HCT116 (cell line): ENCODE results near the gene RNF151. TPM values are rescaled to one million over a fixed set of nuclear protein-coding genes. Genes with fewer than 3 reads are reported as not detected.
"Not testable (repeated sequence)": the region's sequence is repeated elsewhere in the genome, so short reads cannot be mapped to it uniquely, and the experiment has no call there.

Experiments used
- ATAC-seq: fragments of 200-7000 bp; cut with Tn5 transposase; 2 replicates; pipeline ENCODE4 v1.9.1; 2020; ENCODE audit warnings: mild to moderate bottlenecking, moderate library complexity
- BruUV-seq: library from RNA; stranded (reverse); fragments of 400-500 nt; replicated peaks from 2 replicates; lab custom pipeline; 2021; lab: Mats Ljungman, UMichigan
- CTCF ChIA-PET: fragments of 300-600 bp; sonication (Branson Sonifier 250); formaldehyde crosslinking; loops from one replicate; lab custom pipeline; 2021; ENCODE audit warnings: antibody characterized with exemption; lab: Charles Lee
- POLR2A ChIA-PET: fragments of 300-600, 350-600 bp; sonication (Branson Sonifier 250); formaldehyde crosslinking; loops from one replicate; lab custom pipeline; 2021; ENCODE audit warnings: antibody characterized with exemption; lab: Charles Lee
- RAD21 ChIA-PET, 2 experiments: fragments of 300-600 bp; sonication (Branson Sonifier 250); formaldehyde crosslinking; loops; one replicate each; lab custom pipeline; 2023; ENCODE audit warnings: low total read pairs in 2 of 2; ENCODE audit not compliant: uncharacterized antibody in 2 of 2, unreplicated experiment in 2 of 2, low non-redundant PET in 1 of 2; lab: Charles Lee
- DNase-seq: peaks from one replicate; pipeline ENCODE4 v3.0.0-alpha.2; 2010; ENCODE audit warnings: low read depth, low spot score
- H2AFZ ChIP-seq: fragments of 200-600 bp; shearing (Covaris generic), sonication (generic); 2 replicates; pipeline ENCODE4 v1.6.1; 2017; ENCODE audit warnings: low read depth, mixed run types, mixed read lengths, antibody characterized with exemption, low read length; ENCODE audit not compliant: poor library complexity, severe bottlenecking
- H3K27ac ChIP-seq: 2 replicates; pipeline ENCODE4 v1.5.1; 2012; ENCODE audit warnings: low read depth, low read length
- H3K27me3 ChIP-seq: fragments of 200-600 bp; sonication (generic); 2 replicates; pipeline ENCODE4 v1.6.1; 2016; ENCODE audit warnings: mixed run types, low read length, mixed read lengths; ENCODE audit not compliant: insufficient read depth
- H3K36me3 ChIP-seq, 2 experiments: fragments of 200-500 bp in 1 of 2; fragments of 200-600 bp in 1 of 2; sonication (Bioruptor generic) in 1 of 2; sonication (generic) in 1 of 2; 2 replicates each; pipeline versions ENCODE4 v1.5.1 to v1.6.1; 2014 to 2016; ENCODE audit warnings: low read length in 2 of 2, inconsistent platforms in 1 of 2, mixed read lengths in 1 of 2, mixed run types in 1 of 2; ENCODE audit not compliant: insufficient read depth in 2 of 2, control insufficient read depth in 1 of 2
- H3K4me1 ChIP-seq, 2 experiments: fragments of 200-600 bp in 1 of 2; sonication (generic) in 1 of 2; 2 replicates each; pipeline versions ENCODE4 v1.5.1 to v1.6.1; 2012 to 2017; ENCODE audit warnings: low read length in 2 of 2, inconsistent platforms in 1 of 2, mild to moderate bottlenecking in 1 of 2, mixed read lengths in 1 of 2, mixed run types in 1 of 2, moderate library complexity in 1 of 2; ENCODE audit not compliant: insufficient read depth in 2 of 2, control insufficient read depth in 1 of 2
- H3K4me2 ChIP-seq: fragments of 200-600 bp; sonication (generic); 2 replicates; pipeline ENCODE4 v1.6.1; 2017; ENCODE audit warnings: mixed run types, low read length, mixed read lengths
- H3K4me3 ChIP-seq, 2 experiments: fragments of 200-600 bp in 1 of 2; sonication (generic) in 1 of 2; replicated peaks in 1 of 2; 2 replicates each; pipeline ENCODE4 v1.5.1; 2011 to 2016; ENCODE audit warnings: low read length in 2 of 2, control low read depth in 1 of 2, low read depth in 1 of 2, mild to moderate bottlenecking in 1 of 2, mixed read lengths in 1 of 2, mixed run types in 1 of 2
- H3K79me2 ChIP-seq: fragments of 200-600 bp; sonication (generic); 2 replicates; pipeline ENCODE4 v1.6.1; 2017; ENCODE audit warnings: mild to moderate bottlenecking, mixed run types, low read length, moderate library complexity, mixed read lengths; ENCODE audit not compliant: insufficient read depth
- H3K9ac ChIP-seq: fragments of 200-600 bp; sonication (generic); 2 replicates; pipeline ENCODE4 v1.6.1; 2016; ENCODE audit warnings: low read length, mixed read lengths
- H3K9me2 ChIP-seq: fragments of 200-600 bp; sonication (generic), shearing (Covaris generic); 2 replicates; pipeline ENCODE4 v1.6.1; 2017; ENCODE audit warnings: mixed run types, mild to moderate bottlenecking, moderate library complexity; ENCODE audit not compliant: insufficient read depth
- H3K9me3 ChIP-seq, 2 experiments: fragments of 200-500 bp in 1 of 2; fragments of 200-600 bp in 1 of 2; sonication (Bioruptor generic) in 1 of 2; sonication (generic) in 1 of 2; 2 replicates each; pipeline ENCODE4 v1.6.1; 2014 to 2017; ENCODE audit warnings: low read length in 2 of 2, mixed read lengths in 2 of 2, inconsistent platforms in 1 of 2, low read depth in 1 of 2, mild to moderate bottlenecking in 1 of 2, mixed run types in 1 of 2, moderate library complexity in 1 of 2; ENCODE audit not compliant: control insufficient read depth in 1 of 2, insufficient read depth in 1 of 2
- H4K20me1 ChIP-seq: fragments of 200-600 bp; sonication (generic), shearing (Covaris generic); 2 replicates; pipeline ENCODE4 v1.6.1; 2017; ENCODE audit warnings: mixed run types, mild to moderate bottlenecking, moderate library complexity; ENCODE audit not compliant: insufficient read depth
- ATF3 ChIP-seq: IDR thresholded peaks from 2 replicates; pipeline ENCODE4 v1.6.1; 2012
- CBX3 ChIP-seq: IDR thresholded peaks from 2 replicates; pipeline ENCODE4 v1.6.1; 2012; ENCODE audit warnings: low read depth
- CEBPB ChIP-seq: IDR thresholded peaks from 2 replicates; pipeline ENCODE4 v1.6.1; 2012; ENCODE audit warnings: low read depth
- EGR1 ChIP-seq: IDR thresholded peaks from 2 replicates; pipeline ENCODE4 v1.6.1; 2012; ENCODE audit warnings: low read depth
- POLR2A ChIP-seq: IDR thresholded peaks from 2 replicates; pipeline ENCODE4 v1.7.0; 2011; ENCODE audit warnings: borderline replicate concordance; ENCODE audit not compliant: insufficient read depth, insufficient read length; ENCODE audit errors: extremely low read depth
- ZFX ChIP-seq: fragments of 450-650 bp; IDR thresholded peaks from 2 replicates; pipeline ENCODE4 v1.6.1; 2017
- intact Hi-C: fragments of 100-400 bp; cut with micrococcal nuclease; formaldehyde crosslinking; loops from 2 replicates; pipeline ENCODE4 v1.10.0; 2022
- total RNA-seq: library from RNA; stranded (reverse); gene quantifications from one replicate; pipeline ENCODE4 v1.2.1, GENCODE V29; 2021; ENCODE audit not compliant: unreplicated experiment

The RNF151 gene
- total RNA-seq, 1 experiment from 2014 or later: 0.30 TPM

GRCh38 chr16:1953734-1954133, 12.9 kb upstream of the RNF151 start (continued):
- TF ChIP-seq ATF3 (no peak), ZFX (no peak), CEBPB (no peak), EGR1 (no peak), CBX3 (no peak)
- TF ChIP-seq, all 23 proteins: peak for 0

GRCh38 chr16:1957434-1958142, 9.1 kb upstream of the RNF151 start:
- Histone ChIP-seq H3K79me2 (peaks cover 30% of the 10 kb centered on the region), H3K4me1 (peaks cover 10 to 30% of the 10 kb centered on the region in 2 experiments), H3K27ac (peak overlapping the region; percentile 88; the same call in 1 of the 2 replicates)
- H4K20me1 ChIP-seq, H3K36me3 ChIP-seq, DNase-seq, H3K9me3 ChIP-seq, ATAC-seq, BruUV-seq, H3K4me2 ChIP-seq, H3K9me2 ChIP-seq, H2AFZ ChIP-seq, H3K9ac ChIP-seq, intact Hi-C loops, H3K27me3 ChIP-seq, H3K4me3 ChIP-seq: not testable (repeated sequence)
- ChIA-PET RAD21 (interaction anchor here in 1 of 2 experiments (0.7 kb wide), 1 partner anchor 51 kb away, joined by 4 read pairs; no protein-coding TSS in a partner anchor), POLR2A (interaction anchor here (1.7 kb wide), 1 partner anchor 14 kb away, joined by 8 read pairs; the partner anchor contains the start of gene MSRB1), CTCF (interaction anchor here (0.8 kb wide), 1 partner anchor 1615 kb away, joined by 3 read pairs; no protein-coding TSS in a partner anchor)
- TF ChIP-seq POLR2A: peak; percentile 51

- H3K27ac ChIP-seq: peak overlapping the region; percentile 88; the same call in 1 of the 2 replicates
- H3K9ac ChIP-seq, H3K27me3 ChIP-seq, H3K36me3 ChIP-seq, H3K9me3 ChIP-seq, CTCF ChIA-PET, BruUV-seq, H3K9me2 ChIP-seq, DNase-seq, RAD21 ChIA-PET, H3K4me2 ChIP-seq, H2AFZ ChIP-seq, intact Hi-C loops, ATAC-seq, H4K20me1 ChIP-seq, H3K4me3 ChIP-seq: not testable (repeated sequence)
- H3K79me2 ChIP-seq: peaks cover 35% of the 10 kb centered on the region
- H3K4me1 ChIP-seq: peaks cover 8 to 35% of the 10 kb centered on the region in 2 experiments
- POLR2A ChIA-PET: interaction anchor here (1.7 kb wide), 1 partner anchor 15 kb away, joined by 8 read pairs; the partner anchor contains the start of gene MSRB1
Observed at GRCh38 chr16:1958143-1958491, 8.5 kb upstream of the RNF151 start.
